ENCODE measurements around the gene GAREM1.
A peak's percentile ranks its signal among the peaks of the same experiment; 100 is the strongest.
"Not testable (repeated sequence)": the region's sequence is repeated elsewhere in the genome, so short reads cannot be mapped to it uniquely, and the experiment has no call there.

Gene GAREM1

GRCh38 chr18:32291623-32292022 lies 179.1 kb downstream of the GAREM1 start:
- not testable (repeated sequence) for DNase-seq (ENCODE audit: low read depth, low spot score)

- no peak for DNase-seq (ENCODE audit: low read depth, low spot score)
Measured at GRCh38 chr18:32290810-32291209, 179.9 kb downstream of the GAREM1 start.

- peak; percentile 29 for DNase-seq (ENCODE audit: low read depth, low spot score)
Measured at GRCh38 chr18:32289483-32290075, 181.1 kb downstream of the GAREM1 start.

GRCh38 chr18:32287873-32288272 lies 182.8 kb downstream of the GAREM1 start:
- no peak for DNase-seq (ENCODE audit: low read depth, low spot score)

- no peak for DNase-seq (ENCODE audit: low read depth, low spot score)
Measured at GRCh38 chr18:32287249-32287648, 183.4 kb downstream of the GAREM1 start.

- DNase-seq (ENCODE audit: low read depth, low spot score) = no peak
Measured at GRCh38 chr18:32286749-32287148, 183.9 kb downstream of the GAREM1 start.

GRCh38 chr18:32284284-32284683 lies 186.4 kb downstream of the GAREM1 start:
- DNase-seq (ENCODE audit: low read depth, low spot score) = no peak

GRCh38 chr18:32280911-32281310 lies 189.8 kb downstream of the GAREM1 start:
- no peak for DNase-seq (ENCODE audit: low read depth, low spot score)

- no peak for DNase-seq (ENCODE audit: low read depth, low spot score)
Measured at GRCh38 chr18:32280188-32280783, 190.4 kb downstream of the GAREM1 start.

- no peak for DNase-seq (ENCODE audit: low read depth, low spot score)
Measured at GRCh38 chr18:32278177-32278799, 192.4 kb downstream of the GAREM1 start.

GRCh38 chr18:32277549-32277948 lies 193.1 kb downstream of the GAREM1 start:
- no peak for DNase-seq (ENCODE audit: low read depth, low spot score)

GRCh38 chr18:32276906-32277305 lies 193.8 kb downstream of the GAREM1 start:
- no peak for DNase-seq (ENCODE audit: low read depth, low spot score)

- no peak for DNase-seq (ENCODE audit: low read depth, low spot score)
Measured at GRCh38 chr18:32276256-32276655, 194.4 kb downstream of the GAREM1 start.

- DNase-seq (ENCODE audit: low read depth, low spot score) = no peak
Measured at GRCh38 chr18:32275221-32275620, 195.5 kb downstream of the GAREM1 start.

- no peak for DNase-seq (ENCODE audit: low read depth, low spot score)
Measured at GRCh38 chr18:32274307-32274706, 196.4 kb downstream of the GAREM1 start.

- no peak for DNase-seq (ENCODE audit: low read depth, low spot score)
Measured at GRCh38 chr18:32271672-32272208, 198.9 kb downstream of the GAREM1 start.

- DNase-seq (ENCODE audit: low read depth, low spot score) = no peak
Measured at GRCh38 chr18:32270341-32270740, 200.3 kb downstream of the GAREM1 start.

- DNase-seq (ENCODE audit: low read depth, low spot score) = no peak
Measured at GRCh38 chr18:32267463-32267862, 203.2 kb downstream of the GAREM1 start.

GRCh38 chr18:32264401-32264800 lies 206.3 kb downstream of the GAREM1 start:
- DNase-seq (ENCODE audit: low read depth, low spot score) = no peak

- DNase-seq (ENCODE audit: low read depth, low spot score) = no peak
Measured at GRCh38 chr18:32262092-32262491, 208.6 kb downstream of the GAREM1 start.

GRCh38 chr18:32261003-32261402 lies 209.7 kb downstream of the GAREM1 start:
- no peak for DNase-seq (ENCODE audit: low read depth, low spot score)

GRCh38 chr18:32259553-32259952 lies 211.1 kb downstream of the GAREM1 start:
- DNase-seq (ENCODE audit: low read depth, low spot score) = no peak
